ENCODE data around the gene POLE2.
"Not testable (repeated sequence)": the region's sequence is repeated elsewhere in the genome, so short reads cannot be mapped to it uniquely, and the experiment has no call there.

The POLE2 gene, protein sequence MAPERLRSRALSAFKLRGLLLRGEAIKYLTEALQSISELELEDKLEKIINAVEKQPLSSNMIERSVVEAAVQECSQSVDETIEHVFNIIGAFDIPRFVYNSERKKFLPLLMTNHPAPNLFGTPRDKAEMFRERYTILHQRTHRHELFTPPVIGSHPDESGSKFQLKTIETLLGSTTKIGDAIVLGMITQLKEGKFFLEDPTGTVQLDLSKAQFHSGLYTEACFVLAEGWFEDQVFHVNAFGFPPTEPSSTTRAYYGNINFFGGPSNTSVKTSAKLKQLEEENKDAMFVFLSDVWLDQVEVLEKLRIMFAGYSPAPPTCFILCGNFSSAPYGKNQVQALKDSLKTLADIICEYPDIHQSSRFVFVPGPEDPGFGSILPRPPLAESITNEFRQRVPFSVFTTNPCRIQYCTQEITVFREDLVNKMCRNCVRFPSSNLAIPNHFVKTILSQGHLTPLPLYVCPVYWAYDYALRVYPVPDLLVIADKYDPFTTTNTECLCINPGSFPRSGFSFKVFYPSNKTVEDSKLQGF

DNA sequence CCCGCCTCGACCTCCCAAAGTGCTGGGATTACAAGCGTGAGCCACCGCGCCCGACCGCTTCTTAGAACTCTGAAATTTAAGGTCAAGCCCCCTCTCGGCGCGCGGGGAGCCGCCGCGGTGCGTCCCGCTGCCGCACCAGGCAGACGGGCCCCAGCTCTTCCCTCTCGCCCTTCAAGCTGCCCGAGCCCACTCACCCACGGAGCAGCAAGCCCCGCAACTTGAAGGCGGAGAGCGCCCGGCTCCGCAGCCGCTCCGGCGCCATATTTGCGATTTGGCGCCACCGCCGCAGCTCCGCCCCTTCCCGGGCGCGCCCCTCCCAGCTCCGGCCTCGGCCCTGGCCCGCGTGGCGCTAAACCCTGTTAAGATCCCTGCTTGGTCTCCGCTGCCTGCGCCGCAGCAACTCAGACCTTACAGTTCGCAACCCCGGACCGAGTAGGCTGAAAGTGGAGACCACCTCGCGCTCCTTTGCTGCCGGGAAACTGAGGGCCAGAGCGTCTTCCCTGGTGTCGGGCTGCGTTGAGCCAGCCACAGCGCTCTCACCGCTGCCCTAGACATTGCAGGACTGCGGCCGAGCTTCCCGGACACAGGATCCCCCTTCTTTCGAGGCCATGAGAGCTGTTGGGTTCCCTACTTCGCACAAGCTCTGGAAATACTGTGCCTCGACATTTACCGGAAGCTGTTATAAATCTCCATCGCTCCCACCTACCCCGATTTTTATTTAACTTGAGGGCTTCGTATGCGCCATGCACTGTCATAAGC is at the start of gene POLE2:
TSS of gene POLE2 (minus strand) at position 273 of the 759 bp plus-strand sequence. CDS start at position 262, 11 bp downstream.
- no peak for DNase-seq

DNA sequence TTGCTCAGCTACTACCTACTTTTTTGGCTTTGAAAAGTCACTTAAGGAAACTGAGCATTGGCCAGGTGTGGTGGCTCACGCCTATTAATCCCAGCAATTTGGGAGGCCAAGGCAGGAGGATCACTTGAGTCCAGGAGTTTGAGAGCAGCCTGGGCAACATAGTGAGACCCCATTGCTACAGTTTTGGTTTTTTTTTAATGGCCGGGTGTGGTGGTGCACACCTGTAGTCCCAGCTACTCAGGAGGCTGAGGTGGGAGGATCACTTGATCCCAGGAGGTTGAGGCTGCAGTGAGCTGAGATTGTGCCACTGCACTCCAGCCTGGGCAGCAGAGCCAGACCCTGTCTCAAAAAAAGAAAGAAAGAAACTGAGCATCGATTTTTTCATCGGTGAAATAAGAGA is 47.7 kb upstream of the POLE2 start:
- DNase-seq: not testable (repeated sequence)

DNA sequence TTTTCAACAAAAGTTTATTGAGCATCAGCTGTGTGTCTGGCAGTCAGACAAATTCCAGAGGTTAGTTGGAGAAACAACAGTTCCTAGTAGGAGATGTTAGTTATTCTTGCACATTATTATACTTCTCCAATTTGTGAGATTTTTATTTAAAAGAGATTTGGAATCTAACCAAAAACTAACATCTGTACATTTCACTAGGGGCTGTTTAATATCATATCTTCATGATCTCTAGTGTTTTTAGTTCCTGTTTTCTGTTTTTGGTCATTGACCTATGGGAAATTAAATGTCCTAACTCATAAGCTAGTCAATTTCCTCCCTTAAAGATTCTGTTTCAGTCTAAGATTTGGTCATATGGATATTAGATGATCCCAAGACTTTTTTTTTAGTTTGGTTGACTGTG is 45.8 kb upstream of the POLE2 start:
- DNase-seq: no peak

DNA sequence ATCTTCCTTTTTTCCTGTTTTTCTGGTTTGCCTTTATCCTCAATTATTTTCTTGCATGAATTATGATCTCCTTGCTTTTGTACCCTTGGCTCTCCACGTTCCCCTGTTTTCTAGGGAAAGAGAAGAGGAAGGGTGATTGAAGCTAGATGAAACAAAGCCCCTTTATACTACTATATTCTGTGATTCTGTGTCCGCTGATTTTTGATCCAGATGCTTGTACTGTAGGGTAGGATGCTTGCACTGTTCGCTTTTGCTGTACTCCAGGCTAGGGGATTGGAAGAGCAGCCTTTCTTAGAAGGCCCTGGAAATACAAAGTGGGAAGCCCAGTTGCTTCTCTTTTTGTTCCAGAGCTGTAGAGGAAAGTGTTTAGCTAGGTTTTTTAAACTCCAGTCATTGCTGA is 44.9 kb upstream of the POLE2 start:
- no peak for DNase-seq

DNA sequence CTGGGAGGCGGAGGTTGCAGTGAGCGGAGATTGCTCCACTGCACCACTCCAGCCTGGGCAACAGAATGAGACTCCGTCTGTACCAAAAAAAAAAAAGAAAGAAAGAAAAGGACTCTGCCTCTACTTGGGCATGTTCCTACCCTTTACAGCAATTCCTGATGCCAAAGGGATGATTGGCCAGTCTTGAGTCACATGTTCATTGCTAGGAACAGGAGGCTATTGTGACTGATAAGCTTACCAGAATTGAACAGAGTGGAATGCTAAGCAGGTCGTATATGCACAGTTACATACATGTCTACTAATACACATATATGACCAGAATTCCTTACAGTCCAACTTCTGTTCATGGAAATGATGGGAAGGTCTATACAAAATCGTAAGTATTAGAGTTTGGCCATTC is 39.2 kb upstream of the POLE2 start:
- DNase-seq: no peak

DNA sequence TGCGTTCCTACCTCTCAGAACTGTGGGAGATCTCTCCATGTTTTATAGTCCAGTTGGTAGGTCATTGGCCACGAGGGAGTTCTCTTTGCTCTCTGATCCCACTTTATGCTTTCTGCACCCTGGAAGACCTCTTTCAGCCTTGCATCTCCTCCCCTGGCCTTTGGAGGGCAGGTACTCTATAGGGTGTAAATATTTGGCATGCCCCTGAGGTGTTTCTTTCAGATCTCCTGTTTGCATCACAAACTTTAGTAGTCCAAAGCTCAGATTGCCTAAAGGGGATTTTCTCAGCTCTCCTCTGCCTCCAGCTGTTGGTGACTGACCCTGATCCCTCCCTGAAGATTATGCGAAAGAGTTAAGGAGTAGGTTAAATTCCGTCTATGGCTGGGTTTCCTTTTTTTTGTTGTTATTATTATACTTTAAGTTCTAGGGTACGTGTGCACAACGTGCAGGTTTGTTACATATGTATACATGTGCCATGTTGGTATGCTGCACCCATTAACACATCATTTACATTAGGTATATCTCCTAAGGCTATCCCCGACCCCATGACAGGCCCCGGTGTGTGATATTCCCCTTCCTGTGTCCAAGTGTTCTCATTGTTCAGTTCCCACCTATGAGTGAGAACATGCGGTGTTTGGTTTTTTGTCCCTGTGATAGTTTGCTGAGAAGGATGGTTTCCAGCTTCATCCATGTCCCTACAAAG is 33.9 kb upstream of the POLE2 start:
- DNase-seq: not testable (repeated sequence)

DNA sequence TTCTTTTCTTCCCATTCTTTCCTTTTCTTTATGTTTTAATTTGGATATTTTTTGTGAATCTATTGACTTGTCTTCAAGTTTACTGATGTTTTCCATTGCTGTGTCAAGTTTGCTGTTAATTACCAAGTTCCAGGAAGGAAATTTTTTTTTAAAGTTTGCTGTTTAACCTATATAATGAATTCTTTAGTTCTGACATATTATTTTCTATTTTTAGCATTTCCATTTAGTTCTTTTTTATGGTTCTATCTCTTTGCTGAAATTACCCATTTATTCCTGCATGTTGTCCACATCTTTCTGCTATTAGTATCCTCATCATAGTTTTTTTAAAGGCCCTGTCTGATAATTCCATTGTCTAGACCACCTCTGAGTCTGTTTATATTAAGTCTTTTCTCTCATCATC is 32.7 kb upstream of the POLE2 start:
- no peak for DNase-seq

DNA sequence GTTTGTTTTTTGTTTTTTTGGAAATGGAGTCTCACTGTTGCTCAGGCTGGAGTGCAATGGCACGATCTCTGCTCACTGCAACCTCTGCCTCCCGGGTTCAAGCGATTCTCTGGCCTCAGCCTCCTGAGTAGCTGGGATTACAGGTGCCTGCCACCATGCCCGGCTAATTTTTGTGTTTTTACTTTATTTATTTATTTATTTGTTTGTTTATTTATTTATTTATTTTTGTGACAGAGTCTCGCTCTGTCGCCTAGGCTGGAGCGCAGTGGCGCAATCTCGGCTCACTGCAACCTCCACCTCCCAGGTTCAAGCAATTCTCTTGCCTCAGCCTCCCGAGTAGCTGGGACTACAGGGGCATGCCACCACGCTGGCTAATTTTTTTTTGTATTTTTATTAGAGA is 23.0 kb upstream of the POLE2 start:
- not testable (repeated sequence) for DNase-seq

DNA sequence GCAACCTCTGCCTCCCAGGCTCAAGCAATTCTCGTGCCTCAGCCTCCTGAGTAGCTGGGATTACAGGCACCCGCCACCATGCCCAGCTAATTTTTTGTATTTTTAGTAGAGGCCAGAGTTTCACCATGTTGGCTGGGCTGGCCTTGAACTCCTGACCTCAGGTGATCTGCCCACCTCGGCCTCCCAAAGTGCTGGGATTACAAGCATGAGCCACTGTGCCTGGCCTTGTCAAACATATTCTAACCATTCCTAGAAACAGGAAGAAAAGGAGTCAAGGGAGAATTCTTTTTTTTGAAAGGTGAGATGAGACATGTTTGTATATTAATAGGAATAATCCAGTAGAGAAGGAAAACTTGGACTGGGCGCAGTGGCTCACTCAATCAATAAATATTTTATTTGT is 16.5 kb upstream of the POLE2 start:
- not testable (repeated sequence) for DNase-seq

DNA sequence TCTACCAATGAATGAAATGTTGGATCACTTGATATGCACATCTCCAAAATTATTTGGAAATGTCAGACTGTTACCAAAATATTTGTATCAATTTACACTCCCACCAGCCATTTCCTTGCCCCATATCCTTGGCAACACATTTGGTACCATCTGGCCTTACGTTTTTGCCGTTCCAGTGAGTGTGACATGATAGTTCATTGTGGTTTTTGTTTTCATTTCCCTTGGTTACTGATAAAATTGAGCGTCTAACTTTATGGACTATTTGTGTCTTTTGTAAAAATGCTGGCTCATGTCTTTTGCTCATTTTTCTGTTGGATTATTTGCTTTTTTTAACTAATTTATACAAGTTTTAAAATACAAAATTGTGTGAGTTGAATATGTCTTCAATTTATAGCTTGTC is 16.0 kb upstream of the POLE2 start:
- DNase-seq: no peak

DNA sequence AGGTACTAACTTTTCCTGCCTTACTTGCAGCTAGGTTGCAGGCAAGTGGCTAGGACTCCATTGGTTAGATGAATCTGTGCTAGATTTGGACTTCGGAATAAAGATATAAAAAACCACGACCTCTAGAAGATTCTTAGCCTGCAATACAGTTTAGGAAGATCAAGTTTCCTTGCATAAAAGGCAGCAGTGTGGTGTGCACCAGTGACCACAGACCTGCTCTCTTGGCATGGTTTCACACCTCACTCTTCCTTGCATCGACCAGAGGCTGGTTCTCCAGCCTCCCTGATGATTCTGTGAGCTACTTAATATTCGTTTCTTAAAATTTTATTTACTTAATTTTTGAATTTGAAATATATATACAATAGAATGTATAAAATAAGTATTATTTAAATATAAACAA is 14.7 kb upstream of the POLE2 start:
- DNase-seq: no peak

DNA sequence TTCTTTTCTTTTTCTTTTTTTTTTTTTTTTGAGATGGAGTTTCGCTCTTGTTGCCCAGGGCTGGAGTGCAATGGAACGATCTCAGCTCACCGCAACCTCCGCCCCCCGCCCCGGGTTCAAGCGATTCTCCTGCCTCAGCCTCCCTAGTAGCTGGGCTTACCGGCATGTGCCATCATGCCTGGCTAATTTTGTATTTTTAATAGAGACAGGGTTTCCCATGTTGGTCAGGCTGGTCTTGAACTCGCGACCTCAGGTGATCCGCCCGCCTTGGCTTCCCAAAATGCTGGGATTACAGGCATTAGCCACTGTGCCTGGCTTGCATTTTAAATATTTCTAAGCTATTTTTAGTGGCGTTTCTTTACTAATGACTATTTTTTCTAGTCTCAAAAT is 5.7 kb upstream of the POLE2 start:
- not testable (repeated sequence) for DNase-seq

DNA sequence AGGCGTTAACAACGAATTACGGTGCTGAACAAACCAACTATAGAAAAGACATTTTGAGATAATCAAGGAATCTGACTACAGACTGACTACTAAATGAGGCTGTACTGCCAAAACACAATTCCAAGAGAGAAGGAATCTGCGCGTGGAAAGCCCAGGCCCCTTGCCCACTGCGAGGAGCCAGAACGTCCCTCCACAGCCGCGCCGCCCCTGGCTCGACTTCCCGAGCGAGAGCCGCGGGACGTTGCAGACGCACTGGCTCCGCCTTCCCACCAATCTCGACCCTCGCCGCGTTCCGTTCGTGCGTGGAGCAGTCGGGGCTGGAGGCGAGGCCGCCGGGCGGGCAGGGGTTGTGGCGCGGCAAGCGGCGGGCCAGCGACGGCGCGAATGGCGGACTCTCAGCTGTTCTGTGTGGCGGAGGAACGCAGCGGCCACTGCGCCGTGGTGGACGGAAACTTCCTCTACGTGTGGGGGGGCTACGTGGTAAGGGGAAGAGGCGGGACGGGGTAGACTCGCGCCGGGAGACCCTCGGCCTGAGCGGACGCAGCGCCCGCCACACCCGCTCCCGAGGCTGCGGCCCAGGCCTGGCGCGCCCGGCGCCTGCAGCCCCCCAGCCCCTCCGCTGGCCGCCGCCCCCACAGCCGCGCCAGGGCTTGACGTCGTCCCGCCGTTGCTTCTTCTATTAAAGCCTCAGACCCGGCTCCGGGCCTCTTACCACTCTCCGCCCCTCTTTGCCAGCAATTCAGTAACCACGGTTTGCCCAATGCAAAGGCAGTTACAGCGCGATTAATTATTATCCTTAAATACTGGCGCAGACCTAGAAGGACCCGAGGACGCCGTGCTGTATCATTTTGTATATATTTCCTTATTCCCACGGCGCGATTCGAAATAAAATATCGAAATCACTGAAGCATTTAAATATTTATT is 5.1 kb upstream of the POLE2 start, which contains the start of gene KLHDC1:
TSS of gene KLHDC1 (plus strand) at position 310 of the 924 bp plus-strand sequence. CDS start at position 385, 75 bp downstream.
- no peak for DNase-seq

DNA sequence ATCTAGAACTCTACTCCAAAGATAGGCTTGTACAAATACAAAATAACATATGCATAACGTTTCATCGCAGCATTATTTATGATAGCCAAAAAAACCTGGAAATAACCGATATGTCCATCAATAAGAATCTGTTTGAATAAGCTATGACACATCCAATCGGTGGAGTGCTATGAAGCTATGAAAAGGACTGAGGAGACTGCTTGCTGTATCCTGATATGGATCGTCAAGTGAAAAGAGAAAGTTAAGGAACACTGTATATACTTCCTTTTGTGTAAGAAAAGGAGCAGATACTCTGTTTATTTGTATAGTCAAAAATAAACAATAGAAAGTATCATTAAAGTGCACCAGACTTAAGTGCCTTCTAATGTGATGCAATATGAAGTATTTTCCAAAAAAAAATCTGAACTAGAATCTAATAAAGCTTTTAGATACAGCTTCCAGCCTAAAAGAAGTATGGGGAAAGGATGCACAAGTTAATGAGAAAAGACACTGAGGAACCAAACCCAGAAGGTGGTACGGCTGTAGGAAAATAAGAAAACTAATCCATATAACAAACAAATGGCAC is 4.3 kb upstream of the POLE2 start:
- no peak for DNase-seq

DNA sequence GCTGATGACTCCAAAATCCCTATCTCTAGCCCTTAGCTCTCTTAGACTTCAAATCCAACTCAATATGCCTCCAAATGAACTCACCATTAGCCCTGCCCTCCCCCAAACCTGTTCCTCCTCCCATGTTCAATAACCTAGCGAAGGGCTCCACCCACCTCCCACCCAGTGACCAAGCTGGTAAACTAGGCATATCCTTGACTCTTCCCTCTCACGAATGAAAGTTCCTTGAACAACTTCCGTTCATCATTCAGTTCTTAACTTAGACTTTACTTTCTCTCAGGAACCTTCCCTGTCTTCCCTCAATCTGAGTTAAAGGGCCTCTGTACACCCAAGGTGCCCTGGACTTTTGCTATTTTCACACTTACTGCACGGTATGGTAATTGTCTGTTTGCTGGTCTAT is 3.0 kb upstream of the POLE2 start:
- DNase-seq: no peak

DNA sequence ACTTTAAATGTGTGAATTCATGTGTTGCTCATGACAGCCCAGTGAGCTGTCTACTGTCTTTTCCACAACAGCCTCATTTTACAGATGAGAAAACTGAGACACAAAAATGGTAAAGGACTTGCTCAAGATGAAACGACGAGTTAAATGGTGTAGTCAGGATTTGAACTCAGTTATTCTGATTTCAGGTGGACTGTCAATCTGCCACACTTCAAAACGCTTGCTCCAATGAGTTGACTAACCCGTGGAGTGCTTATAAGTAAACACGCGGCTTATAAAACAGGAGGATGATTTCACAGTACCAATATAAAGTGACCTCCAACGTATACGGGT is 652 bp upstream of the POLE2 start:
- DNase-seq: no peak

DNA sequence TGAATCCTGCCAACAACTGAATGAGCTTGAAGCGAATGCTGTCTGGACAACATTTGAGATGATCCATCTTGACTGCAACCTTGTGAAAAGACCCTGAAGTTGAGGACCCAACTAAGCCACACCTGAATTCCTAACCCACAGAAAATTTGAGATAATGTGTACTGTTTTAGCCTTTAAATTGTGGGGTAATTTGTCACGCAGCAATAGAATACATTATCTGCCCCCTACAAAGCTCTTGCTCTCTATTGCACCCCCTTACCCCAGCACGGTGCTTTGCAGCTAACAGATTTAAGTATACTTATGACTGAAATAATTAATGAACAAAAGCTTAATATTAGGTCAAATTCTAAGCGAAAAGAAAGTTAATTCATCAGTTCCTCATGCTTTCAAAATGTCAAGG is 1.6 kb downstream of the POLE2 start:
- DNase-seq: no peak

DNA sequence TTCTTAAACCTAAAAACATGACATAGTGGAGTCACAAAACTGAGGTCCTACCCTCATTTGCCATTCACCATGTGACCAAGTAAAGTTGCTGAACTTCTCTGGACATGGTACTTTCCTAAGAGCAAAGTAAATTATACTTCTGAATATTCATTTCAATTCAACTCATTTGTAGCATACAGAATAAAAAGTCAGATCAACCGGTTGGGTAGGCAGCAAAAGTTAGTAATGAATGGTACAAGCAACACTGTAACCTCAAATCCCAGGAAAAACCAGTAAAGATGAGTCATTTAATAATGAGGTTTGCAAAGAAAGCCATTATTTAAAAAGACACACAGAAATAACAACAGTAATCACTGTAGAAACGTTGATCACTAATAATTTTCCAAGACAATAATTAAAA is 8.7 kb downstream of the POLE2 start:
- no peak for DNase-seq

DNA sequence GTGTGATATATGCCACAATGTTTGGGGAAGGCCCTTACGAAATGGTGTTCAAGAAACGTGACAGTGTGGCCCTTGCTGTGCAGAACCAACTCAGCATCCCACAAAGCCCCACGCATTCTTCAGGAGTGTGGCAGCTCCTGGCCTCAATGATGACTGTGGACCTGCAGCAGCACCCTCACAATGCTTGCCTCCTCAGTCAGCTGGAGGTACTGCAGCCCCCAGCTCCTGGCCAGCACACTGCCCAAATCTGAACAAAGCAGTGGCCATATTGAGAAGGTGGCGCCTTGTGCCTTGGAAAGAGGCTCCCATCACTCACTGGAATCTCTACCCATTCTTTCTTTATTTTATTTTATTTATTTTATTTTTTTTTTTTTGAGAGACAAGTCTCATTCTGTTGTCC is 10.4 kb downstream of the POLE2 start:
- DNase-seq: no peak

DNA sequence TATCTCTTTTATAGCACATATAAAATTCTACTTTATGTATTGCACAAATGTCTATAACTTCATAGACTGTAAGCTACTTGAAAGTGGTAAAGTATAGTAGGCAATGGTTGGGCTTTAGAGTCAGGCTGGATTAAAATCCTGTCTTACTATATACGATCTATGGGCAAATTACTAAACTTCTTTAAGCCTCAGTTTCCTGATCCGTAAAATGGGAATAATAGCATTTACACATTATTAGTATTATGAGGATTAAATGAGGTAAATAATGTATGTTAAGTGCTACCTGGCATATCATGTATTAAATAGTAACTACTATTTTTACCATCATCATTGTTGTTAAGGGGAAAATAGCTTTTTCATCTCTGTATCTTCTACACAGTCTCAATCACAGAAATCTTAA is 14.4 kb downstream of the POLE2 start:
- DNase-seq: no peak

DNA sequence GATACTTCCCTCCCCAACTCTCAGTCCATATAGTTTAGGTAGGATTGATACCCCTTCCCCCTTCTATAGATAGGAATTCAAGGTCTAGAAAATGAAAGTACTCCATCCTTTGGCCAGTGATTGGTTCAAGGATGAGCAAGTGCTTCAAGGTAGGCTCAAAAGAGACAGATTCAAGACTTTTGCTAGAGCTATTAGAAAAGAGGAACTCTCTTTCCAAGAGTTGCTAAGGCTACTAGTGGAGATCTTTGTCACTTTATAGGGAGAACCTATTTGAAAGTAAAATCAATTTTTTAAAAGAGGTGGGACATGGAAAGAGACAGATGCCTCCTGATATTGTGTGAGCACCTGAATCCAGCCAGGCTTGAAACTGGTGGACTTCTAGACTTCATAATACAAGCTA is 17.5 kb downstream of the POLE2 start:
- no peak for DNase-seq
